ENCODE measurements around the gene ADAMTSL3. TPM values are rescaled to one million over a fixed set of nuclear protein-coding genes. Genes with fewer than 3 reads are reported as not detected.

Gene ADAMTSL3
- total RNA-seq, 1 donor from 2014 or later = 0.17 TPM

- H3K27ac Mint-ChIP-seq (ENCODE audit: unreplicated experiment) = no peak overlapping the region
- TF ChIP-seq CTCF (IDR thresholded peaks at IDR 0.05) = no peak
- H3K27me3 Mint-ChIP-seq (ENCODE audit: low read depth) = peaks cover 7% of the 10 kb centered on the region
- H3K4me1 Mint-ChIP-seq (ENCODE audit: low read depth) = no peaks in the 10 kb centered on the region
- peaks cover 5% of the 10 kb centered on the region for H3K9me3 Mint-ChIP-seq (ENCODE audit: low read depth)
- DNase-seq (ENCODE audit: low spot score) = no peak
- H3K36me3 Mint-ChIP-seq (ENCODE audit: low read depth) = no peaks in the 10 kb centered on the region
- no peak overlapping the region for H3K4me3 Mint-ChIP-seq (ENCODE audit: unreplicated experiment)
These were observed 159.8 kb downstream of the ADAMTSL3 start for GRCh38 chr15:83813682-83814081.

GRCh38 chr15:83815506-83815905 lies 161.6 kb downstream of the ADAMTSL3 start:
- no peak overlapping the region for H3K4me3 Mint-ChIP-seq (ENCODE audit: unreplicated experiment)
- no peak for DNase-seq (ENCODE audit: low spot score)
- H3K27me3 Mint-ChIP-seq (ENCODE audit: low read depth) = peaks cover 7% of the 10 kb centered on the region
- H3K36me3 Mint-ChIP-seq (ENCODE audit: low read depth) = no peaks in the 10 kb centered on the region
- no peaks in the 10 kb centered on the region for H3K4me1 Mint-ChIP-seq (ENCODE audit: low read depth)
- H3K9me3 Mint-ChIP-seq (ENCODE audit: low read depth) = peaks cover 3% of the 10 kb centered on the region
- no peak overlapping the region for H3K27ac Mint-ChIP-seq (ENCODE audit: unreplicated experiment)
- no peak for TF ChIP-seq CTCF (IDR thresholded peaks at IDR 0.05)

- no peaks in the 10 kb centered on the region for H3K4me1 Mint-ChIP-seq (ENCODE audit: low read depth)
- DNase-seq (ENCODE audit: low spot score) = no peak
- H3K36me3 Mint-ChIP-seq (ENCODE audit: low read depth) = no peaks in the 10 kb centered on the region
- H3K9me3 Mint-ChIP-seq (ENCODE audit: low read depth) = peaks cover 3% of the 10 kb centered on the region
- no peak overlapping the region for H3K27ac Mint-ChIP-seq (ENCODE audit: unreplicated experiment)
- TF ChIP-seq CTCF (IDR thresholded peaks at IDR 0.05) = no peak
- peaks cover 7% of the 10 kb centered on the region for H3K27me3 Mint-ChIP-seq (ENCODE audit: low read depth)
- no peak overlapping the region for H3K4me3 Mint-ChIP-seq (ENCODE audit: unreplicated experiment)
These were observed 162.4 kb downstream of the ADAMTSL3 start for GRCh38 chr15:83816124-83816883.

GRCh38 chr15:83818591-83818990 lies 164.7 kb downstream of the ADAMTSL3 start:
- no peak overlapping the region for H3K4me3 Mint-ChIP-seq (ENCODE audit: unreplicated experiment)
- DNase-seq (ENCODE audit: low spot score) = no peak
- H3K4me1 Mint-ChIP-seq (ENCODE audit: low read depth) = no peaks in the 10 kb centered on the region
- no peak for TF ChIP-seq CTCF (IDR thresholded peaks at IDR 0.05)
- H3K27ac Mint-ChIP-seq (ENCODE audit: unreplicated experiment) = no peak overlapping the region
- H3K9me3 Mint-ChIP-seq (ENCODE audit: low read depth) = peaks cover 3% of the 10 kb centered on the region
- H3K36me3 Mint-ChIP-seq (ENCODE audit: low read depth) = no peaks in the 10 kb centered on the region
- peaks cover 7% of the 10 kb centered on the region for H3K27me3 Mint-ChIP-seq (ENCODE audit: low read depth)

GRCh38 chr15:83830381-83830780 lies 176.5 kb downstream of the ADAMTSL3 start:
- Mint-ChIP-seq H3K36me3 (ENCODE audit: low read depth) (no peaks in the 10 kb centered on the region), H3K4me3 (ENCODE audit: unreplicated experiment) (no peak overlapping the region), H3K27ac (ENCODE audit: unreplicated experiment) (no peak overlapping the region), H3K9me3 (ENCODE audit: low read depth) (peaks cover 8% of the 10 kb centered on the region), H3K4me1 (ENCODE audit: low read depth) (no peaks in the 10 kb centered on the region), H3K27me3 (ENCODE audit: low read depth) (no peaks in the 10 kb centered on the region)
- TF ChIP-seq CTCF (IDR thresholded peaks at IDR 0.05) = no peak
- no peak for DNase-seq (ENCODE audit: low spot score)
